ENCODE measurements around the gene TRIM74.

GRCh38 chr7:72919256-72919775, 50.0 kb downstream of the TRIM74 start:
- no peak for TF ChIP-seq RAD21 (IDR thresholded peaks at IDR 0.05; ENCODE audit: low read depth)
- no peak for TF ChIP-seq POLR2AphosphoS5 (IDR thresholded peaks at IDR 0.05; ENCODE audit: low read depth, low read length)
